ENCODE results near the gene RASA2.

The RASA2 gene

GRCh38 chr3:141652349-141652748 lies 165.5 kb downstream of the RASA2 start:
- DNase-seq, result no peak

GRCh38 chr3:141653847-141654246 lies 167.0 kb downstream of the RASA2 start:
- no peak for DNase-seq

- no peak for DNase-seq
Observed at GRCh38 chr3:141655801-141656200, 169.0 kb downstream of the RASA2 start.

- DNase-seq, result no peak
Observed at GRCh38 chr3:141656771-141657170, 169.9 kb downstream of the RASA2 start.

- DNase-seq, result no peak
Observed at GRCh38 chr3:141657516-141657915, 170.7 kb downstream of the RASA2 start.

GRCh38 chr3:141659821-141660613 lies 173.2 kb downstream of the RASA2 start:
- no peak for DNase-seq

- no peak for DNase-seq
Observed at GRCh38 chr3:141660614-141660947, 173.8 kb downstream of the RASA2 start.

- no peak for DNase-seq
Observed at GRCh38 chr3:141661229-141662196, 174.7 kb downstream of the RASA2 start.

- DNase-seq, result no peak
Observed at GRCh38 chr3:141663993-141664392, 177.2 kb downstream of the RASA2 start.
